HG03135 (cell line): Measurements from ENCODE around the gene CDH4.

Experiments used
- ATAC-seq: cut with Tn5 transposase; IDR thresholded peaks from one replicate; pipeline ENCODE4 v1.9.1; 2021; ENCODE audit warnings: mild to moderate bottlenecking, moderate library complexity; ENCODE audit not compliant: unreplicated experiment

Gene CDH4

DNA sequence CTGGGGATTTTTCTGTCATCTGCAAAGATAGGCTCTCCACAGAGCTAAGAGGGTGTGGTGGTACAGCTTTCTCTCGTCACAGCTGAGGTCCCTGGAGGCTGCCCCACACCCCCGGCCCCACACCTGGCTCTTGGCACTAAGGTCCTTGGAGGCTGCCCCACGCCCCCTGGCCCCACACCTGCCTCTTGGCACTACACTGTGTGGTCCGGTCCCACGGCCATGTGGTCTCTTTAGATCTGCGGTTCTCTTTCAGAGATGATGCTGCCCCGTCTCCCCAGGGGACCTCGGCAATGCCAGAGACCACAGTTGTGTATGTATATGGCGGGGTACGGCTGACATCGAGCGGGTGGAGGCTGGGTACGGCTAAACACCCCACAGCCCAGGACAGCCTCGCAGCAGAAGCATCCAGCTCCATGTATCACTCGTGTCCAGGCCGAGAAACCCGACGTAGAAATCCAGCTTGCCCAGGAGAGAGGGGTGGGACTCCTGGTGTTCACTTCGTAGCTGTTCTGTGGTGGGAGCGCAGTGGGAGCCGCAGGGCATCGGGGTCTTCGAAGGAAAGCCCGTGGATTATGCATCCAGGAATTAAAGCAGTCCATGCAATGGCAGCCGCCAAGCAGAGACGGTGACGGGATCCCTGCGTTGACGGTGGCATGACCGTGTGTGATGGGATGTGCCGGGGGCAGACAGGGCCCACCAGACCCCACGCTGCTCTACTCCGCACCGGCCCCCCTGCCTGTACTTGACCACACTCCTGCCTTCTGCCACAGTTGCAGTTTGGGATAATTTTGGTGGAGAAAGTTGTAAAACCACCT is 292.1 kb downstream of the CDH4 start:
- ATAC-seq, result no peak

DNA sequence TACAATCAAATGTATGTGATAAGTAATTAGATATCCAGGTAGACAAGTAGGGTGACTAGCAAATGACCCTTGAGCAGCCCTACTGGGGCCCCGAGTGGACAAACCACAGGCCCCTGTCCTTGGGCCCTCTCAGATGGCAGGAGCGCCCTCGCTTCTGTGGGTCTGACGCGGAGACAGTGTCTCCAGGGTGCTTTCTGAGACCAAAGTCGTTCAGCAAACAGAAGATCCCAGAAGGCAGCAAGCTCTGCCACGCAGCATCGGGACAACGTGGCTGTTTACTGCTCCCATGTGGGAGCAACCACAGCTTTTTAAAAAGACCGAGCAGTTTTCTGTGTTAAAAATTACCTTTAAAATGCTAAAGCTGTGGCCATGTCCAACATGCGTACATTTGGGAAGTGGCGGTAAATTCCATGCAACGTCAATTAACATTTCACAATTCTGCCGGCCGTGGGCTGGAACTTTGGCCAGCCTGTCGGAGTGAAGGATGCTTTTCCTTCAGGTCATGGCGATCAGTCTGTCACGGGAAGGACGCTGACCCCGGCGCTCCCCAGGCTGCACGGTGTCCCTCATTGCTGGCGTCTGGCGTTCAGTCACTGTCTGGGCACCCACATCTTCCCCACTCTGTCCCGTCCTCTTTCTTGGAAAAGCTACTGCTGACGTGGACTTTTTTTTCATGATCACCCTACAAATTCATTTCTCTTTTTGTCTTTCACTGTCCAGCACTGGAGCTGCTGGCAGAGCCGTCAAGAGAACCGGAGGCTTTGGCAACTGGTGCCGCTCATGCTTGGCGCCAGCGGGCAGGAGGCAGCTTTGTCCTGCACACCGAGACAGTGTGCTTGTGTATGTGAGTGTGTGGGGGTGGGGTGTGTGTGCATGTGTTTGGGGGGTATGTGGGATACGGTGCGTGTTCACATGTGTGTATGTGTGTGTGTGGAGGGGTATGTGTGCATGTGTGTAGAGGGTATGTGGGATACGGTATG is 293.1 kb downstream of the CDH4 start:
- no peak for ATAC-seq

DNA sequence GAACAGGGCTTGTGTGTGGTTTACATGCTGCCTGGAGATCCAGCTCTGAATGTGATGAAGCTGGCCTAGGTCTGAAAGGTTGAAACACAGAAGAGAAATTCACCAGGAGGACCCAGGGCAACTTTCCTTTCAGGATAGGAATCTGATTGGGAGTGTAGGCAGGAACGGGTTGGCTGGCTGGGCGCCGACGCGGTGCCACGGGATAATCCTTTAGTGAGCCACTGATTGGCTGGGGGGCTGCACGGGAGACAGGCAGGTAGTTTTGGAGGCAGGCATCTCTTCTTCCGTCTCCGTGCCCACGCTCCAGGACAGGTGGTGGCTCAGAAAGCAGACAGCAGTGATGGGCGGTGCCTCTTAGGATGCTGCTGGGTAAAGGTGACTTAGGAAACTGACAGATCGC is 294.6 kb downstream of the CDH4 start:
- no peak for ATAC-seq

DNA sequence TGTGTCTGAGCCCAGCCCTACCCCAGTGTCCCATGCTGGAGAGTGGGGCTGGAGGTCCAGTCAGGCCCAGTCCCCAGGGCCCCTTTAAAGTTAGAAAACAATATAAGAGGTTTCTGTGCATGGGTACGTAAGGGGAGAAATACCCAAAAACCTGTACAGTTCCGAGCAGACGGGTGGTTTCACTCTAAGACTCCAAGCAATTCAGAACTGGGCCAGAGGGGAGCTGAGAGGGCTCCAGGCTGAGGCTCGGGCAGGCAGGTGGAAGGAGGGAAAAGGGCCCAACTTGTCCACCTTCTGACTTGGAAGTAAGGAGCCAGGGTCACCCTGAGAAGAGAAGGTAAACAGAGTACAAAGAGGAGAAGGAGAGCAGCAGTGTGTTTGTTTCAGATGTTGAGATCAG is 296.0 kb downstream of the CDH4 start:
- ATAC-seq, result no peak

DNA sequence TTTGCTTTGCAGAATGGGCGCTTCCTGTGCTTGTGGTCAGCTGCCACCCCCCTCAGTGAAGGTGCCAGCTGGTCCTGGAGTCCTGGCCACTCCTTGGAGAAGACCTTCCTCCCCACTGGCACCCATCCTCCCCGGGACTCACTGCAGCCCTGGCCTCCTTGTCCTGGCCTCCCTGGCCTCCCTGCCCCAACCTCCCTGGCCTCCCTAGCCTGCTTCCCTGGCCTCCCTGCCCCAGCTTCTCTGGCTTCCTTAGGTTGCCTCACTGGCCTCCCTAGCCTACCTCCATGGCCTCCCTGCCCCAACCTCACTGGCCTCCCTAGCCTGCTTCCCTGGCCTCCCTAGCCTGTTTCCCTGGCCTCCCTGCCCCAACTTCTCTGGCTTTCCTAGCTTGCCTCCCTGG is 297.8 kb downstream of the CDH4 start:
- no peak for ATAC-seq

DNA sequence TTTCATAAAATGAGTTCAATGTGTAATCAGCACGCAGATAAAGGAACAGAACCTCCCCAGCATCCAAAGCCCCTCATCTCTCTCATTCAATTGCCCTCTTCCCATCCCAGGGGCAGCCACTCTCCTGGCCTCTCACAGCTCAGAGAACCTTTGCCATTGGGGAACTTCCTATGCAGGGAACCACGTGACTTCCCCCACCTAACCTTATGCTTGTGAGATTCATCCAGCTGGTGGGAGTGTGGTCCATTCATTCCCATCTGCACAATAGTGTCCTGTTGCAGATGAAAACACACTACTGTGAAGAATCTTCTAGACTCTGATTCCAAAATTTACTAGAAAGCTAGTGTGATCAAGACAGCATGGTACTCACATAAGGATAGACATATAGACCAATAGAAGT is 299.3 kb downstream of the CDH4 start:
- no peak for ATAC-seq

DNA sequence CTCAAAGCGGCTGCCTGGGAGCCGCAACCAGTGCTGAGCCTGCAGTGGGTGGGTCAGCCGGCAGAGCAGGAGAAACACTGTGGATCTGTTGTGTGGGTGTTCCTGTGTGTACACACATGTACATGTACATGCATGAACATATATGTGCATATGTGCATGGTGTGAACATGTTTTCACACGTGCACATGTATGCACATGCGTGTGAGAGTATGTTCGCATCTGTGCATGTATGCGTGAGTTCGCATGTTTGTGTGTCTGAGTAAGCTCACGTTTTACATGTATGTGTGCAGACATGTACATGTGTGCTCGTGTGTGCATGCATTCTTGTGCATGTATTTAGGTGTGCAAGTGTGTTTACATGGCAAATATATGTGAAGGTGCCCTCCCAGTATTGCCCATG is 302.6 kb downstream of the CDH4 start:
- ATAC-seq, result no peak

DNA sequence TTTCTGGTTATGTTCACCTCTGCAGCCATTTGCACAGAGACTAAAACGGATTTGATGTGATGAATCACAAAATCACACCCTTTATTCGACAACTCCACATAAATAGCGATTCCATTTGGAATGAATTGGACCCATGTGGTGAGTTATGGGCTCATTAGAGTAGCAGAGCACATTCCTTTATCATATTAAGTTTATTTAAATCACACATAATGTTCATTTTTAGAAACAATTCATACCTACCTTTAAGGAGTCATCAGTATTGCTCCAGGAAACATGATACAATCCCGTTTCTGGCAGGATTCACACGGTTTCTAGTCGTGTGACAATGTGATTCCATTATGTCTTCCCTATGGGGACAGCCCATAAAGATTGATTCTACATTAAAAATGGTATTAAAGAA is 303.5 kb downstream of the CDH4 start:
- ATAC-seq, result no peak

DNA sequence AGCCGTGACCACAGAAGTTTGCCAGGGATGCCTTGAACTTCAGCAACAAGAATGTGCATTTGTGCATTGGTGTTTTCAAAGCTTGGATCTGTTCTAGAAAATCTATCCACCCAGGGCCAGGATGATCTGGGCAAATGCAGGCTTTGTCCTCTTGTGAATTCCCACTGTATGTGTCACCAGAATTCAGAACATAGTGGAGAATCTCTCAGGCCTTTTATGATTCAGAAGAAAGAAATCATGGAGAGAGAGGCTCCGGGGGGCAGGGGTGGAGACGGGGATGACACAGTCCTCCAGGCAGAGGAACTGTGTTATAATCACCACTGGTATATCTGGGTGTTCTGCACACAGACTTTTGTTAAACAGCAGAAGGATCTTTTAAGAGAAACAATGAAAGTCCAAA is 304.1 kb downstream of the CDH4 start:
- ATAC-seq, result no peak

DNA sequence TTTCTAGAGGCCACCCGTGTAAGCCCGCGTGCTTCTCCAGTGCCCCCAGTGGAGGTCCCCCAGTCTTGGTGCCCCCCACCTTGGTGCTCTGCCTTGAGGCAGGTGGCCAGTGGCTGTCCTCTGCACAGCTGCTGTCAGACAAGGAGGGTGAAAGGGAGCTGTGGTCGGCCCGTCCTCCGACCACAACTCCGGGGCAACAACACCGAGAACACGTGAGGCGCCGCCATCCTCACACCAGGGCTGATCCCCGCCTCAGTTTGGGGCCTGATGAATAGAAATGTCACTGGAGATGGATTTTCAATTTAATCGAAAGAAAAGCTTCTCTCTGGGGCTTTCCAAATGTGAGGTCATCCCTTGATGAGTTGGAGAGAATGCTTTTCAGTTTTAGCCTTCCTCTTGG is 304.6 kb downstream of the CDH4 start:
- ATAC-seq, result no peak

DNA sequence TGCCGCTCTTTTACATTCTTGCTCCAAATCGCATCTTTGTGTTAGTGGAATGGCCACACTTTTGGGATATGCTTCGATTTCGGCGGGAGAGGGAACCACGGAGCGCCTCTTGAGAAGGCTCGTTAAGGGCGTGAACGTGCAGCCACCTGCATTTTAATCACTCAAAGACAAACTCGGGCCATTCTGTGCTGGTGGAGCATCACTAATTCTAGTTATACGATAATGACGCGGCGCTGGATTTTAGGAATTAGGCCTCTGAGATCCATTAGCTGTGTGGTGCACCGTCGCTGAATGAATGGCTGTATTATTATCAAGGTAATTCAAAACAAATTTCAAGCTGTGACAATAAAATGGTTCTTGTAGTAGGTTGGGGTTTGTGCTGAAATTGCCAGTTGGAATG is 305.6 kb downstream of the CDH4 start:
- no peak for ATAC-seq

DNA sequence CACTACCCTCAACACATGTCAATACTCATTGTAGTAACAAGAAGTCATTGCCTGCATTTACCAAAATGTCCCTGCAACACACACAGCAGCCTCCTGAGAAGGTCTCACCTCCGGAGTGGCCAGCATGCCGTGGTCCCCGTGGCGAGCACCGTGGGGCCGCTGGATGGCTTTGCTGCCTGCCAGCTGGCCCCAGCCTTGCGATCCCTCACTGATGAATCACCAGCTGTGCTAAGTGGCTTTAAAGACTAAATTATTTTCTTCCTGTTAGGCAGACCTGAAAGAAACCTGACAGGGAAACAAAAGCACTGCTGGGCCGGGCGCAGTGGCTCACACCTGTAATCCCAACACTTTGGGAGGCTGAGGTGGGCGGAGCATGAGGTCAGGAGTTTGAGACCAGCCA is 306.7 kb downstream of the CDH4 start:
- no peak for ATAC-seq

DNA sequence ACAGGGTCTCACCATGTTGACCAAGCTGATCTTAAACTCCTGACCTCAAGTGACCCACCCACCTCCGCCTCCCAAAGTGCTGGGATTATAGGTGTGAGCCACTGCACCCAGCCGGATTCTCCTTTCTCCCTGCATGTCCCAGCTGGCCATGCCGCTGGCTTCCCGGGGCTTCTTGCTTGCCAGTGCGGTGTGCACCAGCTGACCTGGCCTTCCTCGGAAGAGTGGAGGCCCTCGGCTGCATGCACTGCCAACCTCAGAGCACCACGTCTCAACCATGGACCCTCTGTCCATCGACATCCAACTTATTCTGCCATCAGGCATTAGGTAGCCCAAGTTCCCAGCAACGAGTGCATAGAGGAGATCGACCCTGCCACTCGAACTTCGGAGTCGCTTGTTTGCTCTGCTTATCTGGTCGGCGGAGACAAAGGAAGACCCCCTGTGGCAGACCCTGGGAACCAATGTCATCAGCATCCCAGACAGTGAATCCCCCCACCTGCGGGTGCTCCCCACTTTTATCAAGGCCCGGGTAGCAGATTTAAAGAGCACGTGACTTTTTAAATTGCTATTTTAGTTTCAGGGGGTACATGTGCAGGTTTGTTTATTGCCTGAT is 307.8 kb downstream of the CDH4 start:
- ATAC-seq, result no peak

DNA sequence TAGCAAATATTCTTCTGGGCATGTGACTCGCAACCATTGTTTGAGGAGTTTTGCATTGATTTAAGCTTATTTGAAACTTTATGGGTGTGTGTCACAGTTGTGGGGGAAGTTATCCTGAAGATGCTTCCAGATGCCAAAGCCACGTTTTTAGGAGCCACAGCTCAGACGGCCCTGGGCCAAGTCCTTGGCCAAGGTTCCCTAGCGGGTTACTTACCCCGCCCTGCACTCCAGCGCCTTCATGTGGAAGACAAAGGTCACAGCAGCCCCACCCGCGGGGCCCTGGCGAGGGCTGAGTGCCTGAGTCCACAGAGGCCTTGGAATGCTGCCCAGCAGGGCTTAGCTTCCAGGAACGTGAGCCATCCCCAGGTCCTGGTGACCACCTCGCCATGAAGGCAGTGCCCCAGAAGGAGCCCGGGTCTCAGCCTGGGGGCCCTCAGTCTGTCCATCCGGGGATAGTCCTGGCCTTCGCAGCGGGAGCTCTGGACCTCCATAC is 308.3 kb downstream of the CDH4 start:
- no peak for ATAC-seq

DNA sequence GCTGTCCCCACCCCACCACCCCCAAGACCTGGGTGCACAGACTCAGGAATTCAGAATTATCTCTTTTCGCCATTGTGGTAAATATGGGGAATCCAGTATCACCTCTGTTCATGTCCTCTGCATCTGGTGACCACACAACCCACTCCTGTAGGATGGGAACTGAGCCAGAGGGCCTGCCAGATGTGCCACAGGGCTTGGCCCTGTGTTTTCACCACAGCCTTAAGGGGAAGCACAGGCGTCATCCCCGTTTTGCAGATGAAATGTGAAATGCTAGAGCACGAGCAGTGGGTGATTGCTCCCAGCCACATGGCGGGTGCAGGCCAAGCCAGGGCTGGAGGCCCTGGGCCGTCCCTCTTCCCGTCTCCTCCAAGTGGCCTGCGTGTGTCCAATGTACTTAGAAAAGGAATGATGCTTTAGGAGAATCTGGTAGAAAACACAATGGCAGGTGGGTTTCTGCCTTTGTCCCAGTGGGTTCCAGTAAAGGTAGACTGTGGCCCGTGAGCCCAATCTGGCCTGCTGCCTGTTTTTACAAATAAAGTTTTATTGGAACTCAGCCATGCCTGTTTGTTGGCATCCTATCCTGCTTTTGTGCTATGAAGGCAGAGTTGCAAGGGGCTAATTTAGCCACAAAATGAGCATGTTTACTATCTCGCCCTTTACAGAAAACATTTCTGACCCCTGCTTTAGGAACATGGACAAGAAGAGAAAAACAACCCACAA is 309.2 kb downstream of the CDH4 start:
- ATAC-seq, result no peak

DNA sequence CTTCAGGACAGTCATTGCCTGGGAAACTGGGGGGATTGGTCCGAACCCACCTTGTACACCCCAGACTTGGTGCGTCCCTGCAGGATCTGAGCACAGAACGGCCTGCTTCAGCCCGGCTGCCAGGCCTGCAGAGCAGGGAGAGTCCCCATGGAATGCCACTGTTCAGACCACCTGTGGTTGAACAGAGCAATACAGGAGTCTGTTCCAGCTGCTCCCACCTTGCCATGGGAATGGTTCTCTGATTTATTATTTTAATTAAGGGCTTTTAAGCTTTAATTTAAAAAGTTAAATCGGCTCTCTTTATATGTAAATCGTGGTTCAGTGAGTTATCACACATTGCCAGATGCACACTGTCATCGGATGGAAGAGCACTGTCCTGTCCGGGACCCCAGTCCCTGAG is 310.4 kb downstream of the CDH4 start:
- ATAC-seq, result no peak

DNA sequence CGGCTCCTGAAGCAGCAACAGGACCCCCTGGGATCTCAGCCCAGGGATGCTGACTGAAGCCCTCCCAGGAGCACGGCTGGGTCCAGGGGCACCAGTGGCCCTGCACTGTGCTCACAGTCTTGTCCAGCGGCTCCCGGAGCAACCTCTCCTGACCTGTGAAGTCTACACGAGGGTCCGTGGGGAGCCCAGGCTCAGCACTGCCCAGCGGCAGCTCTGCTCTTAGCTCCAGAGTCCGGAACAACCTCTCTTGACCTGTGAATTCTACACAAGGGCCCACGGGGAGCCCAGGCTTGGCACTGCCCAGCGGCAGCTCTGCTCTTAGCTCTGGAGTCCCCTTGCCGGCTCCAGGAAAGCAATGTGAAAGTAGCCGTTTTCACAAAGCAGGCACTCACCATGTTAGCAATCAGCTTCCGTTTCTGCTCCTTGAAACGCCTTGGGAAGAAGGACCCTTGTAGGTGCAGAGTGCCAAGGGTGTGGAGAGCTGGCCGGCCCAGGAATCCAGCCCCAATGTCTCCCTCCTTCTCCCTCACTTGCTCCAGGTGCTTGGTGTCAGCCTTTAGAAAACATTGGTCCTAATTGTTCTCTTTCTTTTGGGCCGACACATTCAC is 310.9 kb downstream of the CDH4 start:
- ATAC-seq, result no peak

DNA sequence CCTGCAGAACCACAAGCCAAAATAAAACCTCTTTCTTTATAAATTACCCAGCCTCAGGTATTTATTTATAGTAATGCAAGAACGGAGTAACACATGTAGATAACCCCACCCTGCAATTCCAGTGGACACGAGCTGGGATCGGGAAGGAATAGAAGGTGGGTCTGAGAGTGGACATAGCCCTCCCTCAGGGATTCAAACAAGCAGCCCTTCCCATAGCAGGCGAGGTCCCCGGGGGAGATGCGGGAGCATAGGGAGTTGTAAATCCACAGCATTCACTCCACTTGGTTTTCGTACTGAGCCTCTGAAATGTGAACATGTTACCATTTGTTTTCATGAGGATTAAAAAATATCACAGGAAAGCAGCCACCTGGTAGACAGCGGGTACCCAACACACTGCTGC is 312.6 kb downstream of the CDH4 start:
- ATAC-seq, result no peak

DNA sequence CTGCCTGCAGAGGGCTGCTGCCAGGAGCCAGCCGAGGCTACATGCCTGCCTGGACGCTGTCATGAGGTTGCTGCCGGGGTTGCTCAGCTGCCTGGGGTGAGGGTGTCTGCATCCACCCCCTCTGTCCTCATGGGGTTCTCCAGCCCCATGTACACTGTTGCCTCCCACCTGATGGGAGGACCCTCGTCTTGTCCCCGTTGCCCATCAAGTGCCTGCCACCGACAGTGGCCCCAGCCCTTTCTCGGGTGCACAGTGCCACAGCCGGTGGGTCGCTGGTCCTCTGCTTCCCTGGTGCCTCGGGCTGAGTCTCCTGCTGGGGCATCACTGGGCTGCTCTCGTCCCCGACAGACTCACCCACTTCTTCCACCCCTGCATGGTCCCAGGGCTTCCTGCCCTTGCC is 313.7 kb downstream of the CDH4 start:
- ATAC-seq, result no peak

DNA sequence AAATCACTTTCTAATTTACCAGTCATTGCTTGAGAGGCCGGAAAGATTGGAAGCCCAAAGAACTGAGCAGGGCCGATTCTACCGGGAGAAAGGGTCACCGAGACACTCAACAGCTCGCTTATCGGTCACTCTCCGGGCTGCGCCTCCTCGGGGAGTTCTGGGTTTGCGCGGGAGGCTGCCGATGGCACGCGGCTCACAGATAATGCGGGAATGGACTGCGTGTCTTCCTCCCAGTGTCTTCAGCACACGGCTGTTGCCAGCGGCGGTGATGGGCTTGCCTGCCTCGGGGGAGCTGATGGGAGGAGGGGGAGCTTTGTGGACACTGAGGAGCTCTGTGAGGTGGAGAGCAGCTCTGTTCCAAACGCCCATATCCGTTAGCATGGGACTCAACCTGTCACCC is 314.6 kb downstream of the CDH4 start:
- ATAC-seq, result no peak
